GM19035 (cell line): ENCODE measurements around the gene TAAR9.

Experiments used
- ATAC-seq: cut with Tn5 transposase; IDR thresholded peaks from one replicate; pipeline ENCODE4 v1.9.1; 2021; ENCODE audit not compliant: unreplicated experiment

The TAAR9 gene

GRCh38 chr6:132587424-132587823, 49.3 kb downstream of the TAAR9 start:
- no peak for ATAC-seq
